Measurements from ENCODE around the gene FAM184B.
A peak's percentile ranks its signal among the peaks of the same experiment; 100 is the strongest.

FAM184B gene

GRCh38 chr4:17765514-17766286 lies 15.7 kb downstream of the FAM184B start:
- DNase-seq (ENCODE audit: low read depth) = no peak
- no peak overlapping the region for H3K4me3 ChIP-seq (ENCODE audit: low read depth, low read length)
- no peak for TF ChIP-seq CTCF (IDR thresholded peaks at IDR 0.05; ENCODE audit: insufficient read depth, low read depth, low read length, missing control alignments)

GRCh38 chr4:17763931-17764330 lies 17.5 kb downstream of the FAM184B start:
- no peak overlapping the region for H3K4me3 ChIP-seq (ENCODE audit: low read depth, low read length)
- no peak for TF ChIP-seq CTCF (IDR thresholded peaks at IDR 0.05; ENCODE audit: insufficient read depth, low read depth, low read length, missing control alignments)
- DNase-seq (ENCODE audit: low read depth) = no peak

GRCh38 chr4:17763416-17763815 lies 18.0 kb downstream of the FAM184B start:
- TF ChIP-seq CTCF (IDR thresholded peaks at IDR 0.05; ENCODE audit: insufficient read depth, low read depth, low read length, missing control alignments) = no peak
- no peak for DNase-seq (ENCODE audit: low read depth)
- H3K4me3 ChIP-seq (ENCODE audit: low read depth, low read length) = no peak overlapping the region

GRCh38 chr4:17762726-17763125 lies 18.7 kb downstream of the FAM184B start:
- H3K4me3 ChIP-seq (ENCODE audit: low read depth, low read length) = no peak overlapping the region
- peak; percentile 43 for DNase-seq (ENCODE audit: low read depth)
- peak; percentile 29 for TF ChIP-seq CTCF (IDR thresholded peaks at IDR 0.05; ENCODE audit: insufficient read depth, low read depth, low read length, missing control alignments)

- no peak overlapping the region for H3K4me3 ChIP-seq (ENCODE audit: low read depth, low read length)
- no peak for DNase-seq (ENCODE audit: low read depth)
- no peak for TF ChIP-seq CTCF (IDR thresholded peaks at IDR 0.05; ENCODE audit: insufficient read depth, low read depth, low read length, missing control alignments)
These were observed 20.4 kb downstream of the FAM184B start for GRCh38 chr4:17761062-17761461.

GRCh38 chr4:17760626-17761025 lies 20.8 kb downstream of the FAM184B start:
- H3K4me3 ChIP-seq (ENCODE audit: low read depth, low read length) = no peak overlapping the region
- DNase-seq (ENCODE audit: low read depth) = no peak
- no peak for TF ChIP-seq CTCF (IDR thresholded peaks at IDR 0.05; ENCODE audit: insufficient read depth, low read depth, low read length, missing control alignments)

GRCh38 chr4:17758485-17758884 lies 22.9 kb downstream of the FAM184B start:
- no peak overlapping the region for H3K4me3 ChIP-seq (ENCODE audit: low read depth, low read length)
- no peak for DNase-seq (ENCODE audit: low read depth)
- no peak for TF ChIP-seq CTCF (IDR thresholded peaks at IDR 0.05; ENCODE audit: insufficient read depth, low read depth, low read length, missing control alignments)
